Activated CD4-positive, CD25-positive, alpha-beta regulatory T cell treated with anti-CD3 and anti-CD28 coated beads, Interleukin-2, amount 50 U/mL, for 24 hours (primary cell): ENCODE results near the gene LRCOL1.

Experiments used
- ATAC-seq, 2 donors: fragments of 150-1000 bp; cut with Tn5 transposase; one replicate each; pipeline ENCODE4 v1.10.0; 2021; ENCODE audit warnings: mild to moderate bottlenecking in 1 of 2, moderate library complexity in 1 of 2

Gene LRCOL1

DNA sequence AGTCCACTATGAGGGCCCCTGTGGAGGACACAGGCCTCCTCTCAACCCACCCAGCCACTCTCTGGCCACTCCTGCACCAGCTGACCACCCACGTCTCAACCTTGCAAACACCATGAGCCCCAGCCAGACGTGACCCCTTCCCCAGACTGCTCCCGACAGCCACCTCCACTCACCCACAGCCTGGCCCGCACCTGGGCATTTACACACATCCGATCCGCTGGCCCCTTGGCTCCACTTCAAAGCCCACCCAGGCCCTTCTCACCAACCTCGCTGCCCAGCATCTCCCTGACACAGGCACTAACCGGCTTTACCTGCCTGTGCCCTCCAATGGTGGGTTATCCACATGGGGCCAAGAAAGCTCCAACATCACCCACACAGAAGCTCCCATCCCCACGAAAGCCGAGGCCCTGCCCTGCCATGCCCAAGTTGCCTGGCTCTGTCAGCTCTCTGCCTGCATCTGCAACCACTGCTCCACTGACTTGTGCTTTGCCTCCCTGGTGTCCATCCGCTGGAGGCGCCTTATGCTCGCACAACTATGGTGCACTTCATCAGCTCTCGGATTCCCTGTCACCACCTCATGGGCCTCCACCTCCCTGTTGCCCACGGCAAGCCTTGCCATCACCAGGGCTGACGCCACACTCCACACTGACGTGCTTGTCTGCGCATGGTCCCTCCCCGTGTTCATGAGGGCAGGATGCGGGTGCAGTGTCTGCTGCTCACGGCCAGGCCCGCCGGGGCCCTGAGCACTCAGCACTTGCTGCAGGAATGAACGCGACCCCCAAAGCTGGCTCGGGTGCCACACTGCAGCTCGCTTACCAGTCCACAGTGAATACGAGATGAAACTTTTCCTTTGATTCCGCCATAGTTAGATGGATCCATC lies 24.9 kb upstream of the LRCOL1 start:
- no peak for ATAC-seq

DNA sequence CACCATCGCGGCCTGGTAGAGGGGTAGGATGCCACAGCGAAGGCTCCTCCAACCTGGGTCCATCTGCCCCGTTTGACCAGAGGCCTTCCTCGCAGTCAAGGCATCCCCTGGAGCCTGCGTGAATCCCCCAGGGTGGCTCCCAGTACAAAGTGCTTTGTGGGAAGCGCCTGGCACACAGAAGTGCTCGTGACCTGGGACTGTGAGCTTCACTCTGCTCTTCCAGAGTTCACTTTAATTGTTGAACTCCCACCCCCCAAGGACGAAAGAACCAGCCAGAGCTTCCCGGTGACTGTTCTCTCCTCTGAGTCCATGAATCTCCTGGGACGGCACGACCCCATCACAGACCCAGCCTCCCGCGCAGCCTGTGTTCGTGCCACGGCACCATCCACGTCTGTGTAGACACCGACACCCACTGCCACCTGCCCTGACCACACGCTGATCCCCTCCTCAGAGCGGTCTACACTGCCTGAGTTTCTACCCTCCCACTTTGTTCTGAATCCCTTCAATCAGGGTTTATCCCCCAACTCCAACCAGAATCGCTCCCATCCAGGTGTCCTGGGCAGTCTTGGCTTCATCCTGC lies 24.1 kb upstream of the LRCOL1 start:
- no peak for ATAC-seq

DNA sequence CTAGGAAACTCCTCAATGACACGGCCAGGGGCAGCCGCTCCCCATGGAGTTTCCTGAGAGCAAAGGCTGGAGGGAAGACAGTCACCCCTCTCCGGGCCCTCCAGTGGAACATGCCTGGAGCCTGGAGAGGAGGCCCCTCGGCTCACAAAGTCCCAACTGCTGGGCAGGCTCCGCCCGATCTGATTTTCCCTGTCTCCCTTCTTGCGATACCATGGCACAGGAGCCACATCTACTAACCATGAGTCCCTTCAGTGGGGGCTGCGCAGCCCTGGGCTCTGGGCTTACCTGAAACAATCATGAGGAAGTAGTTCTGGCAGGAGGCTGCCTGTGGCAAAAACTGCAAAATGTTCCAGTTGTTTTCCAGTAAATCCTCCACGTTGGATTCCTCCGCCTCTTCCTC lies 23.5 kb upstream of the LRCOL1 start:
- ATAC-seq: no peak

GRCh38 chr12:132633398-132633797 lies 23.0 kb upstream of the LRCOL1 start:
- no peak for ATAC-seq

GRCh38 chr12:132632521-132633228 lies 22.3 kb upstream of the LRCOL1 start:
- no peak for ATAC-seq

- no peak for ATAC-seq
Measured at GRCh38 chr12:132631666-132632065, 21.3 kb upstream of the LRCOL1 start.

DNA sequence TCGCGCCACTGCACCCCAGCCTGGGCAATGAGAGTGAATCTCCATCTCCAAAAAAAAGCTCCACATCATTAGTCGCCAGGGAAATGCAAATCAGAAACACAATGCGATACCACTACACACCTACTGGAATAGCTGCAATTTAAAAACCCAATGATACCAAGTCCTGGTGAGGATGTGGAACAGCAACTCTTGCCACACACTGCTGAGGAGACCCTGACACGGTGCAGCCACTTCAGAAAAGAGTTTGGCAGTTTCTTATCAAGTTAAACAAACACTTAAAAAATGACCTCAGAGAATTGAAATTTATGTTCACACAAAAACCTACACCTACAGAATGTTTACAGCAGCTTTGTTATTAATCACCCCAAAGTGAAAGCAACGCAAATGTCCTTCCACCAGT lies 20.3 kb upstream of the LRCOL1 start:
- ATAC-seq: no peak

DNA sequence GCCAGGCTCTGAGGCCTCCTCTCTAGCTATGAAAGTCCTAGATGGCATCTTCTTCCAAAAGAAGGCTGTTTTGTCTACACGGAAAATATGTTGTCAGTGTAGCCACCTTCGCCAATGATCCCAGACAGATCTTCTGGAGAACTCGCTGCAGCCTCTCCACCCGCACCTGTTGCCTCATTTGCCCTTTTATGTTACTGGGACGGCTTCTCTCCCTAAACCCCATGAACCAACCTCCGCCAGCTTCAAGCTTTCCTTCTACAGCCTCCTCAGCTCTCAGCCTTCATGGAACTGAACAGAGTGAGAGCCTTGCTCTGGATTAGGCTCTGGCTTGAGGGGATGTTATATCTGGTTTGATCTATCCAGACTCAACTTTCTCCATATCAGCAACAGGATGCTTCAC lies 18.9 kb upstream of the LRCOL1 start:
- ATAC-seq: no peak

DNA sequence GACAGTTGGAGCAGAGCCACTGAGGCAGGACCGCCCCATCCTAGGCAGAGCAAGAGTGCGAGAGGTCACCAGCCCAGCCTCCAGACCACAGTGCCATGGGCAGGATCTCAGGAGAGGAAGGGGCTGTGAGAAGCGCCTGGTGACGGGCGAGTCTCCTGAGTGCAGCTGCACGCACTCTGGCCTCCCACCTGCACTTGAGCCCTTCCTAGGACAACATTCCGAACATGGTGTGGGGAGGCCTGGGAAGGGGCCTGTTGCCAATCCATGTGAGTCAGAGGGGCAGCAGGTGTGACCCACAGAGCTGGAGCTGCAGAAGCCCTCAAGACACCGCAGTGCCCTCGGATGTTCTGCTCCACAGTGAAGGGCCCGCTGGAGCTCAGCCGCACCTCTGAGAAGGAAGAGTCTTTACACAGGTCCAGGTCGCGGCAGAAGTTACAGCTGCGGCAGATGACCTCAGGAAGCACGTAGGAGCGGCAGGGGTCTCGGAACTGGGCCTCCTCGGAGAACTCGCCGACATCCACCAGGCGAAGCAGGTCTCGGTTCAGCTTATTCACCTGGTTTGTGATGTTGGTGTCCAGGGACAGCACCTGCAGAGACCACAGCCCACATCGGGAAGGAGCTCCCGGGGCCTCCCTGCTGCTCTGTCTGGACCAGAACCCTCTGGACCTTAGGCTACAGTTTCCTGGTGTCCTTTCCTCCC lies 15.5 kb upstream of the LRCOL1 start:
- no peak for ATAC-seq

GRCh38 chr12:132624910-132625630 lies 14.7 kb upstream of the LRCOL1 start:
- no peak for ATAC-seq

GRCh38 chr12:132624186-132624855 lies 13.9 kb upstream of the LRCOL1 start:
- no peak for ATAC-seq

DNA sequence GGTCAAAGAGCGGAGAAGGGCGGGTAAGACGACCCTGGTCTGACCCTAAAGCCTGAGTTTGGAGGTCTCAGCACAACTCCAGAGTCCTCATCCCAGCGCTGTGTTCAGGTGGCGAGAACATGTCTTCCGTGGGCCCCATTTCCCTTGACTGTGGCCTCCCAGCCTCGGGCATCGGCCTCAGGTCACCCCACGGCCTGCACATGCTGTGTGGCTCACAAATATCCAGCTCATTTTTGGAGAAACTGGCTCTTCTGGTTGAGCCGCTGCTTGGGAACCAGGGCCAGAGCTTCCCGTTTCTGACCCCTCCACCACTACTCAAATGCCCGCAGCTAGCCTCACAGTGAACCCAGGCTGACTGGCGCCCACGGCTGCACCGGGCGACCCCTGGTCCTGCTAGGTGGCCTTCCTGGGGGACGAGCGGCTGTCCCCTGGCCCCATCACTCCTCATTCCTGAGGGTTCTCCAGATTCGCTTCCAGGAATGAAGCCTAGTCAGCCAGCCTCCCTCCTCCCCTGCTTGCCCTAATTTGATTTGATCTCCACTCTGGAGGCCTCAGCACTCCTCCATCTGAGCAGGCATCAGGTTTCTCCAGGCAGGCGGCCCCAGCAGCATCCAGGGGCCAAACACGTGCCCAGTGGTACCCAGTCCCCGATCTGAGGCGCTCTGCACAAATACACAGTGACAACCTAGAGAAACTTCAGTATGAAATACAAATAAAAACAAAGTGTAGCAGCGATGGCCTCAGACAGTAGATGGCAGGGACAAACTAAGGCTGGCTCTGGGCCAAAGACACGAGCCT lies 12.9 kb upstream of the LRCOL1 start:
- ATAC-seq: no peak

DNA sequence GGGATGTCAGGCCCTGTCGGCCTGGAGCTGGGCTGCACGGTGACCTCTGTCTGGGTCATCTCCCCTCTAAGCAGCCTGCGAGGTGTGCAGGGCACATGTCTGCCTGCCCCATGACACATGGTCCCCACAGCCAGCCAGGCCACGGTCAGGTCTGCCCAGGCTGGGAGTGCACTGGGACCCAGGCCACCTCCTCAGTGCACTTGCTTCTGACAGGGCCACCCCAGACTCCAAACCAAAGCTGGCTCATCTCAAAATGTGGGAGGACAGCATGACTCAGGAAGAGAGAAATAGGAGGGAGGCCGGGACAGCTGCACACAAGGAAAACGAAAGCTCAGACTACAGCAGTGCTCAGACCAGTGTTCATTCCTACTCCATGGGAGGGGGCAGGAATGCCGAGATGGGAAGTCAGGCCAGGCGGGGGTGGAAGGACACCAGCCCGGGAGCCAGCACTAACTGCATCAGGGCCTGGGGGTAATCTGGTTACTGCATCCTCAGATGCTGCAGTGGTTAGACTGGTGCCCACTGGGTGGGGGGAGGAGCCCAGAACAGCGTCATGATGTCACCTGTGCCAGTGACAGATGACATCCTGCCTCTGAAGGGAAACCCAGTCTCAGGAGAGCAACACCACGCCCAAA lies 12.2 kb upstream of the LRCOL1 start:
- no peak for ATAC-seq

GRCh38 chr12:132621657-132622435 lies 11.5 kb upstream of the LRCOL1 start:
- ATAC-seq: no peak

DNA sequence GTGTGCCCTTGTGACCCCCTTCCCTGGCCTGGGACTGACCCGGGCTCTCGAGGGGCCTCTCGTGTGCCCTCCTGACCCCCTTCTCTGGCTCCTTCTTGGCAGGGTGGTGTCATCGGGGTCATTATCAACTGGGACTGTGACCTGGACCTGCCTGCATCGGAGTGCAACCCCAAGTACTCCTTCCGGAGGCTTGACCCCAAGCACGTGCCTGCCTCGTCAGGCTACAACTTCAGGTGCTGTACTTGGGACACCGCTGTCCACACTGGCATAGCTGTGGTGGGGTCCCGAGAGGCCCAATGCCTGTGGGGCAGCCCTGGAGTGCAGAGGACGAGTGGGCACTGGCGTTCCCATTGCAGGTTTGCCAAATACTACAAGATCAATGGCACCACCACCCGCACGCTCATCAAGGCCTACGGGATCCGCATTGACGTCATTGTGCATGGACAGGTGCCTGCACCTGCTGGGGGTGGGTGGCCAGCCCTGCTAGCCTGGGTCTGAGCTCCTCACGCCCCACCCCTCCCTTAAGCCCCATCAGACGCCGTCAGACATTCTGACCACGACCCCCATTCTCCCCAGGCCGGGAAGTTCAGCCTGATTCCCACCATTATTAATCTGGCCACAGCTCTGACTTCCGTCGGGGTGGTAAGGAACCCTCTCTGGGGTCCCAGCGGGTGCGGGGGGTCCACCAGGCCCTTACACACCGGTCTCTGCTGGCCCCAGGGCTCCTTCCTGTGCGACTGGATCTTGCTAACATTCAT lies 10.7 kb upstream of the LRCOL1 start:
- no peak for ATAC-seq

DNA sequence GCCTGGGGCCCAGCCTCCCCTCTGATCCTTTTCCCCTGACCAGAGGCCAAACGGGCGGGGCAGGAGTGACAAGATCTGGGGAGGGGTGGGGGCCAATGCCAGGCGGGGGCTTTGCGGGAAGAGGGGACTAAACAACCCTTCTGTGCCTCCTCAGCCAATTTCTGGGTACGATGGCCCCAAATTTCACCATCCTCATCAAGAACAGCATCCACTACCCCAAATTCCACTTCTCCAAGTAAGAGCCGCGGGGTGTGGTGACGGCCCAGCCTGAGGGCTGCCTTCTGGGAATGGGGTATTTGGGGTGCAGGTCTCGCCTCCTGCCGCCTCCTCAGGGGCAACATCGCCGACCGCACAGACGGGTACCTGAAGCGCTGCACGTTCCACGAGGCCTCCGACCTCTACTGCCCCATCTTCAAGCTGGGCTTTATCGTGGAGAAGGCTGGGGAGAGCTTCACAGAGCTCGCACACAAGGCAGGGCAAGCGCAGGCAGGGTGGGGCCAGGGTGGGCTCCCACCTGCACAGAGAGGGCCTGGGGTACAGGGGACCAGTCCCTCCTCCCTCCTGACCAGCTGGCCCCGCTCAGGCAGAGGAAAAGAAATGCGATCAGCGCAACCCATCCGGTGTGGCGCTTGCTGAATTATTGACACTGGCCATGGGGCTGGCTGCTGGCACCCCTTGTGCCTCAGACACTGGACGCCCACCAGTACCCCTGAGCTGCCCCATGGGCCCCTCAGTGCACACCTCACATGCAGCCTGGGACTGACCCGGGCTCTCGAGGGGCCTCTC lies 9.9 kb upstream of the LRCOL1 start:
- peak in 1 of 2 donors; percentile 14 for ATAC-seq

DNA sequence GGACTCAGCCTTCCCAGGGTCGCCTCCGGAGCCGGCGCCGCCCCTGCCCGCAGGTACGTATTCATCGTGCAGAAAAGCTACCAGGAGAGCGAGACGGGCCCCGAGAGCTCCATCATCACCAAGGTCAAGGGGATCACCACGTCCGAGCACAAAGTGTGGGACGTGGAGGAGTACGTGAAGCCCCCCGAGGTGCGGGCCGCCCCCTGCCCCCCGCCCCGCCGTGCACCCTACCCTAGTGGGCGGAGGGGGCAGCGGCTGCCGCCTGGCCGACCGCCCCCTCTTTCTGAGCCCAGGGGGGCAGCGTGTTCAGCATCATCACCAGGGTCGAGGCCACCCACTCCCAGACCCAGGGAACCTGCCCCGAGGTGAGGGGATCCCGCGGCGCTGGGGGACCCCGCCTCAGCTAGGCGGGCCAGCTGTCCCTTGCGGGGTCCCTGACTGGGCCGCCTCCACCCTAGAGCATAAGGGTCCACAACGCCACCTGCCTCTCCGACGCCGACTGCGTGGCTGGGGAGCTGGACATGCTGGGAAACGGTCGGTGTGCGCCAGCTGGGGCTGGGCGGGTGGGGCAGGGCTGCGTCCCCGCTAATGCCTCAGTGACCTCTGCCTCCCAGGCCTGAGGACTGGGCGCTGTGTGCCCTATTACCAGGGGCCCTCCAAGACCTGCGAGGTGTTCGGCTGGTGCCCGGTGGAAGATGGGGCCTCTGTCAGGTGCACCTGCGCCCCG lies 9.2 kb upstream of the LRCOL1 start:
- ATAC-seq: no peak

GRCh38 chr12:132619071-132619385 lies 8.6 kb upstream of the LRCOL1 start:
- ATAC-seq: no peak
